SU-DHL-6 (cell line): Measurements from ENCODE around the gene DNAH17.

Experiments
- H2AFZ ChIP-seq: fragments of 200-600 bp; sonication (generic); 2 replicates; pipeline ENCODE4 v1.6.1; 2014; ENCODE audit warnings: low read depth, mild to moderate bottlenecking, moderate library complexity, mixed read lengths, antibody characterized with exemption, low read length; ENCODE audit not compliant: severe bottlenecking
- H3F3A ChIP-seq: fragments of 200-600 bp; shearing (Covaris generic); 2 replicates; pipeline ENCODE4 v1.6.0; 2016; ENCODE audit warnings: antibody characterized with exemption, mild to moderate bottlenecking; ENCODE audit not compliant: insufficient read depth
- H3K27ac ChIP-seq: fragments of 200-600 bp; sonication (generic); 2 replicates; pipeline ENCODE4 v1.5.1; 2016; ENCODE audit warnings: low read depth, mild to moderate bottlenecking, low read length, moderate library complexity, mixed read lengths
- H3K27me3 ChIP-seq: fragments of 200-600 bp; sonication (generic), shearing (Covaris generic); 2 replicates; pipeline ENCODE4 v1.6.0; 2014; ENCODE audit warnings: mild to moderate bottlenecking, low read length
- H3K36me3 ChIP-seq: fragments of 200-600 bp; sonication (generic); 2 replicates; pipeline ENCODE4 v1.6.1; 2014; ENCODE audit warnings: mild to moderate bottlenecking, low read length, mixed read lengths
- H3K4me2 ChIP-seq: fragments of 300-600, 200-600 bp; shearing (Covaris generic), sonication (generic); 2 replicates; pipeline ENCODE4 v1.6.0; 2014; ENCODE audit warnings: low read length, low read depth, mild to moderate bottlenecking; ENCODE audit not compliant: poor library complexity, severe bottlenecking
- H3K4me3 ChIP-seq: fragments of 200-600 bp; sonication (generic); 2 replicates; pipeline ENCODE4 v1.5.1; 2014; ENCODE audit warnings: antibody characterized with exemption, low read length, mild to moderate bottlenecking, mixed read lengths; ENCODE audit not compliant: insufficient read depth, poor library complexity, severe bottlenecking
- H3K79me2 ChIP-seq: fragments of 200-600 bp; sonication (generic); 2 replicates; pipeline ENCODE4 v1.6.1; 2014; ENCODE audit warnings: mild to moderate bottlenecking, low read length, moderate library complexity; ENCODE audit not compliant: insufficient read depth
- H3K9ac ChIP-seq: fragments of 200-600 bp; sonication (generic); 2 replicates; pipeline ENCODE4 v1.7.0; 2014; ENCODE audit warnings: mild to moderate bottlenecking, low read length
- H3K9me2 ChIP-seq: fragments of 200-600 bp; sonication (generic); replicated peaks from 2 replicates; pipeline ENCODE4 v1.6.1; 2014; ENCODE audit warnings: low read length; ENCODE audit not compliant: insufficient read depth
- H3K9me3 ChIP-seq: fragments of 200-600 bp; sonication (generic); 2 replicates; pipeline ENCODE4 v1.6.1; 2014; ENCODE audit warnings: low read length, mixed read lengths; ENCODE audit not compliant: insufficient read depth
- H4K20me1 ChIP-seq: fragments of 200-600 bp; sonication (generic); 2 replicates; pipeline ENCODE4 v1.6.1; 2014; ENCODE audit warnings: low read depth, mild to moderate bottlenecking, antibody characterized with exemption, low read length, moderate library complexity, mixed read lengths
- CTCF ChIP-seq: fragments of 200-600 bp; sonication (generic); IDR thresholded peaks from one replicate; pipeline ENCODE4 v1.5.1; 2017; ENCODE audit warnings: antibody characterized with exemption, mild to moderate bottlenecking, low read length, moderate library complexity; ENCODE audit not compliant: insufficient read depth, poor library complexity, severe bottlenecking
- EZH2phosphoT487 ChIP-seq: fragments of 200-600 bp; sonication (generic), shearing (Covaris generic); conservative IDR thresholded peaks from 2 replicates; pipeline ENCODE4 v1.6.1; 2018; ENCODE audit warnings: mild to moderate bottlenecking, antibody characterized with exemption, low read length, moderate library complexity, mixed read lengths

DNAH17 gene

GRCh38 chr17:78501241-78502036 is 75.8 kb downstream of the DNAH17 start:
- H4K20me1 ChIP-seq, result no peaks in the 10 kb centered on the region
- no peaks in the 10 kb centered on the region for H3K36me3 ChIP-seq
- H3K27ac ChIP-seq, result no peak overlapping the region
- H3F3A ChIP-seq, result no peaks in the 10 kb centered on the region
- no peak overlapping the region for H3K4me3 ChIP-seq
- no peaks in the 10 kb centered on the region for H3K27me3 ChIP-seq
- H3K9me3 ChIP-seq, result no peaks in the 10 kb centered on the region
- no peaks in the 10 kb centered on the region for H3K79me2 ChIP-seq
- H3K9me2 ChIP-seq, result no peaks in the 10 kb centered on the region
- no peak overlapping the region for H2AFZ ChIP-seq
- H3K4me2 ChIP-seq, result no peak overlapping the region
- TF ChIP-seq CTCF (no peak), EZH2phosphoT487 (no peak)
- no peak overlapping the region for H3K9ac ChIP-seq

GRCh38 chr17:78500806-78501205 is 76.4 kb downstream of the DNAH17 start:
- TF ChIP-seq EZH2phosphoT487 (no peak), CTCF (no peak)
- no peak overlapping the region for H3K9ac ChIP-seq
- no peaks in the 10 kb centered on the region for H3K9me3 ChIP-seq
- H2AFZ ChIP-seq, result no peak overlapping the region
- H3K27me3 ChIP-seq, result no peaks in the 10 kb centered on the region
- no peaks in the 10 kb centered on the region for H3K79me2 ChIP-seq
- H3F3A ChIP-seq, result no peaks in the 10 kb centered on the region
- H3K9me2 ChIP-seq, result no peaks in the 10 kb centered on the region
- H3K4me2 ChIP-seq, result no peak overlapping the region
- no peaks in the 10 kb centered on the region for H3K36me3 ChIP-seq
- H3K27ac ChIP-seq, result no peak overlapping the region
- no peaks in the 10 kb centered on the region for H4K20me1 ChIP-seq
- no peak overlapping the region for H3K4me3 ChIP-seq

- no peaks in the 10 kb centered on the region for H3K27me3 ChIP-seq
- no peak overlapping the region for H3K9ac ChIP-seq
- no peak overlapping the region for H2AFZ ChIP-seq
- no peaks in the 10 kb centered on the region for H4K20me1 ChIP-seq
- no peaks in the 10 kb centered on the region for H3K9me3 ChIP-seq
- H3K27ac ChIP-seq, result no peak overlapping the region
- no peaks in the 10 kb centered on the region for H3F3A ChIP-seq
- no peak overlapping the region for H3K4me2 ChIP-seq
- H3K36me3 ChIP-seq, result no peaks in the 10 kb centered on the region
- TF ChIP-seq CTCF (no peak), EZH2phosphoT487 (no peak)
- H3K9me2 ChIP-seq, result no peaks in the 10 kb centered on the region
- no peak overlapping the region for H3K4me3 ChIP-seq
- no peaks in the 10 kb centered on the region for H3K79me2 ChIP-seq
Observed at GRCh38 chr17:78499715-78500540, 77.3 kb downstream of the DNAH17 start.
